ENCODE results near the gene TACR1.

TACR1 gene

DNA sequence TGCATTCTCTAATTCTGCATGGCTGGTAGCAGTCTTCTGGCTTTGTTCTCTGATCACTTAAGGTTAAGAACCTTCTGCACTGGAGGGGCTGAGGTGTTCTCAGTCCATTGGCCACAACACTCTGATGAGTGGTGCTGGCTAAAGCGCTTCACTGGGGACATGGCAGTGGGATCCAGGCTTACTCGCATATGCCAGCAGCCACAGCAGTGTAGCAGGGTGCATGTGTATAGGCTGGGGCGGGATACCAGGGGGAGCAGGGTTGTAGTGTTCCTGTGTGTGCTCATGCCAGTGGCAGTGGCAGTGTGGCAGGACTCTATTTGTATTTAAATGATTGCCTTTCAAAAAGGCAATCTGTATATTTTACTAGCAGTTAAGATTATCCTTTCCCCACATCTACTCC, 11.1 kb upstream of the TACR1 start:
- Histone ChIP-seq H3K27ac (ENCODE audit: extremely low read depth, low read depth, low read length) (no peak overlapping the region), H3K4me3 (ENCODE audit: low read depth, low read length) (no peak overlapping the region), H3K4me1 (ENCODE audit: control insufficient read depth, insufficient read depth, low read length) (no peaks in the 10 kb centered on the region), H3K36me3 (ENCODE audit: control insufficient read depth in 2 of 2, insufficient read depth in 1 of 2, low read length in 2 of 2) (no peaks in the 10 kb centered on the region), H3K9me3 (ENCODE audit: control insufficient read depth, insufficient read depth, low read depth, low read length) (no peaks in the 10 kb centered on the region)
- CTCF ChIA-PET: no interaction called here
- POLR2A ChIA-PET: no interaction called here
- TF ChIP-seq, protein P1, sequence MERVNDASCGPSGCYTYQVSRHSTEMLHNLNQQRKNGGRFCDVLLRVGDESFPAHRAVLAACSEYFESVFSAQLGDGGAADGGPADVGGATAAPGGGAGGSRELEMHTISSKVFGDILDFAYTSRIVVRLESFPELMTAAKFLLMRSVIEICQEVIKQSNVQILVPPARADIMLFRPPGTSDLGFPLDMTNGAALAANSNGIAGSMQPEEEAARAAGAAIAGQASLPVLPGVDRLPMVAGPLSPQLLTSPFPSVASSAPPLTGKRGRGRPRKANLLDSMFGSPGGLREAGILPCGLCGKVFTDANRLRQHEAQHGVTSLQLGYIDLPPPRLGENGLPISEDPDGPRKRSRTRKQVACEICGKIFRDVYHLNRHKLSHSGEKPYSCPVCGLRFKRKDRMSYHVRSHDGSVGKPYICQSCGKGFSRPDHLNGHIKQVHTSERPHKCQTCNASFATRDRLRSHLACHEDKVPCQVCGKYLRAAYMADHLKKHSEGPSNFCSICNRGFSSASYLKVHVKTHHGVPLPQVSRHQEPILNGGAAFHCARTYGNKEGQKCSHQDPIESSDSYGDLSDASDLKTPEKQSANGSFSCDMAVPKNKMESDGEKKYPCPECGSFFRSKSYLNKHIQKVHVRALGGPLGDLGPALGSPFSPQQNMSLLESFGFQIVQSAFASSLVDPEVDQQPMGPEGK (tag by site-specific recombination; IDR thresholded peaks at IDR 0.05): no peak
- no peak for TF ChIP-seq FEZF1 (tag by site-specific recombination; IDR thresholded peaks at IDR 0.05)
- TF ChIP-seq ZBTB1 (tag by site-specific recombination; IDR thresholded peaks at IDR 0.05): no peak
- no peak for TF ChIP-seq MZF1 (tag by site-specific recombination; IDR thresholded peaks at IDR 0.05; ENCODE audit: borderline replicate concordance)
- no peak for TF ChIP-seq HOXA7 (CRISPR knock-in tag; IDR thresholded peaks at IDR 0.05; ENCODE audit: borderline replicate concordance)

DNA sequence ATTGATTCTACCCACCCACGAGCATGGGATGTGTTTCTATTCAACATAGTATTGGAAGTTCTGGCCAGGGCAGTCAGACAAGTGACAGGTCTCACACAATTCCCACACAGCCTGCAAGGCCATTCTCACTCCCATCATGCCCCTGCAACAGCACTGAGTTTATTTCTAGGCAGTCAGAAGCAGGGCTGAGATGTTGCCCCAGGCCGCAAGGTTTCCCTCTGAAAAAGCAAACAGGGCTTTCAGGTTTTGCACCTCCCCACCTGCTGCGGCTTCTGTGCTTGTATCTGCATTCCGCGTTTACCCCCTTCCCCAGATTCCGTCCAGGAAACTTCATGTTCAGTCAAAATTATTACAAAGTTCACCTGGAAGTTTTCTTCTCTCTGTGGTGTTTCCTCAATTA, 9.4 kb upstream of the TACR1 start:
- H3K27ac ChIP-seq (ENCODE audit: extremely low read depth, low read depth, low read length): no peak overlapping the region
- TF ChIP-seq WT1 (tag by site-specific recombination; IDR thresholded peaks at IDR 0.05): no peak
- TF ChIP-seq ZNF660 (tag by site-specific recombination; IDR thresholded peaks at IDR 0.05): no peak
- POLR2A ChIA-PET: no interaction called here
- no peaks in the 10 kb centered on the region for H3K36me3 ChIP-seq (ENCODE audit: control insufficient read depth in 2 of 2, insufficient read depth in 1 of 2, low read length in 2 of 2)
- H3K4me3 ChIP-seq (ENCODE audit: low read depth, low read length): no peak overlapping the region
- CTCF ChIA-PET: no interaction called here
- H3K4me1 ChIP-seq (ENCODE audit: control insufficient read depth, insufficient read depth, low read length): no peaks in the 10 kb centered on the region
- H3K9me3 ChIP-seq (ENCODE audit: control insufficient read depth, insufficient read depth, low read depth, low read length): no peaks in the 10 kb centered on the region

DNA sequence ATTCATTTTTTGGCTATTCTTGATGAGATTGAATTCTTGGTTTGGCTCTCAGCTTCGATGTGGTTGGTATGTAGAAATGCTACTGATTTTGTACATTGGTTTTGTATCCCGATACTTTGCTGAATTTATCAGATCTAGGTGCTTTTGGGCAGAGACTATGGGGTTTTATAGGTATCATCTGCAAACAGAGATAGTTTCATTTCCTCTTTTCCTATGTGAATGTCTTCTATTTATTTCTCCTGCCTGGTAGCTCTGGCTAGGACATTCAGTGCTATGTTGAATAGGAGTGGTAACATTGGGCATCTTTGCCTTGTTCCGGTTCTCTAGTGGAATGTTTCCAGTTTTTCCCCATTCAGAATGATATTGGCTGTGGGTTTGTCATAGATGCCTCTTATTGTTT, 5.5 kb upstream of the TACR1 start:
- H3K27ac ChIP-seq (ENCODE audit: extremely low read depth, low read depth, low read length): no peak overlapping the region
- H3K4me3 ChIP-seq (ENCODE audit: low read depth, low read length): no peak overlapping the region
- H3K36me3 ChIP-seq (ENCODE audit: control insufficient read depth in 2 of 2, insufficient read depth in 1 of 2, low read length in 2 of 2): no peaks in the 10 kb centered on the region
- no peaks in the 10 kb centered on the region for H3K9me3 ChIP-seq (ENCODE audit: control insufficient read depth, insufficient read depth, low read depth, low read length)
- POLR2A ChIA-PET: no interaction called here
- CTCF ChIA-PET: no interaction called here
- H3K4me1 ChIP-seq (ENCODE audit: control insufficient read depth, insufficient read depth, low read length): no peaks in the 10 kb centered on the region; the same call in 1 of the 2 replicates
- TF ChIP-seq ZNF558 (tag by site-specific recombination; IDR thresholded peaks at IDR 0.05) (no peak), SCRT2 (tag by site-specific recombination; IDR thresholded peaks at IDR 0.05) (no peak), ZNF747 (tag by site-specific recombination; IDR thresholded peaks at IDR 0.05) (no peak), ZNF560 (tag by site-specific recombination; IDR thresholded peaks at IDR 0.05; ENCODE audit: borderline replicate concordance) (no peak), ZNF529 (tag by site-specific recombination; IDR thresholded peaks at IDR 0.05; ENCODE audit: insufficient replicate concordance) (no peak), MEIS1 (CRISPR knock-in tag; IDR thresholded peaks at IDR 0.05; ENCODE audit: borderline replicate concordance) (no peak), ZNF350 (tag by site-specific recombination; IDR thresholded peaks at IDR 0.05) (no peak), ZBTB17 (tag by site-specific recombination; IDR thresholded peaks at IDR 0.05) (no peak), ZNF791 (tag by site-specific recombination; IDR thresholded peaks at IDR 0.05) (no peak), ZNF24 (tag by site-specific recombination; IDR thresholded peaks at IDR 0.05) (no peak), ZNF555 (tag by site-specific recombination; conservative IDR thresholded peaks at IDR 0.05) (no peak), ZNF121 (tag by site-specific recombination; IDR thresholded peaks at IDR 0.05) (no peak), OSR2 (tag by site-specific recombination; IDR thresholded peaks at IDR 0.05) (no peak)
- TF ChIP-seq, protein P2, sequence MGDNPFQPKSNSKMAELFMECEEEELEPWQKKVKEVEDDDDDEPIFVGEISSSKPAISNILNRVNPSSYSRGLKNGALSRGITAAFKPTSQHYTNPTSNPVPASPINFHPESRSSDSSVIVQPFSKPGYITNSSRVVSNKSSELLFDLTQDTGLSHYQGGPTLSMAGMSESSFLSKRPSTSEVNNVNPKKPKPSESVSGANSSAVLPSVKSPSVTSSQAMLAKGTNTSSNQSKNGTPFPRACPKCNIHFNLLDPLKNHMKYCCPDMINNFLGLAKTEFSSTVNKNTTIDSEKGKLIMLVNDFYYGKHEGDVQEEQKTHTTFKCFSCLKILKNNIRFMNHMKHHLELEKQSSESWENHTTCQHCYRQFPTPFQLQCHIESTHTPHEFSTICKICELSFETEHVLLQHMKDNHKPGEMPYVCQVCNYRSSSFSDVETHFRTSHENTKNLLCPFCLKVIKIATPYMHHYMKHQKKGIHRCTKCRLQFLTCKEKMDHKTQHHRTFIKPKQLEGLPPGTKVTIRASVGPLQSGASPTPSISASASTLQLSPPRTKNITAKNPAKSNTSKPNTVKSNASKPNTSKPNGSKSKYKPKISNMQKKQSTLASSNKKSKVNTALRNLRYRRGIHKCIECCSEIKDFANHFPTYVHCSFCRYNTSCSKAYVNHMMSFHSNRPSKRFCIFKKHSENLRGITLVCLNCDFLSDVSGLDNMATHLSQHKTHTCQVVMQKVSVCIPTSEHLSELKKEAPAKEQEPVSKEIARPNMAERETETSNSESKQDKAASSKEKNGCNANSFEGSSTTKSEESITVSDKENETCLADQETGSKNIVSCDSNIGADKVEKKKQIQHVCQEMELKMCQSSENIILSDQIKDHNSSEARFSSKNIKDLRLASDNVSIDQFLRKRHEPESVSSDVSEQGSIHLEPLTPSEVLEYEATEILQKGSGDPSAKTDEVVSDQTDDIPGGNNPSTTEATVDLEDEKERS (tag by site-specific recombination; IDR thresholded peaks at IDR 0.05): no peak
- TF ChIP-seq, protein P3, sequence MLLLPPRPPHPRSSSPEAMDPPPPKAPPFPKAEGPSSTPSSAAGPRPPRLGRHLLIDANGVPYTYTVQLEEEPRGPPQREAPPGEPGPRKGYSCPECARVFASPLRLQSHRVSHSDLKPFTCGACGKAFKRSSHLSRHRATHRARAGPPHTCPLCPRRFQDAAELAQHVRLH (tag by site-specific recombination; IDR thresholded peaks at IDR 0.05): no peak
- TF ChIP-seq, protein P4, sequence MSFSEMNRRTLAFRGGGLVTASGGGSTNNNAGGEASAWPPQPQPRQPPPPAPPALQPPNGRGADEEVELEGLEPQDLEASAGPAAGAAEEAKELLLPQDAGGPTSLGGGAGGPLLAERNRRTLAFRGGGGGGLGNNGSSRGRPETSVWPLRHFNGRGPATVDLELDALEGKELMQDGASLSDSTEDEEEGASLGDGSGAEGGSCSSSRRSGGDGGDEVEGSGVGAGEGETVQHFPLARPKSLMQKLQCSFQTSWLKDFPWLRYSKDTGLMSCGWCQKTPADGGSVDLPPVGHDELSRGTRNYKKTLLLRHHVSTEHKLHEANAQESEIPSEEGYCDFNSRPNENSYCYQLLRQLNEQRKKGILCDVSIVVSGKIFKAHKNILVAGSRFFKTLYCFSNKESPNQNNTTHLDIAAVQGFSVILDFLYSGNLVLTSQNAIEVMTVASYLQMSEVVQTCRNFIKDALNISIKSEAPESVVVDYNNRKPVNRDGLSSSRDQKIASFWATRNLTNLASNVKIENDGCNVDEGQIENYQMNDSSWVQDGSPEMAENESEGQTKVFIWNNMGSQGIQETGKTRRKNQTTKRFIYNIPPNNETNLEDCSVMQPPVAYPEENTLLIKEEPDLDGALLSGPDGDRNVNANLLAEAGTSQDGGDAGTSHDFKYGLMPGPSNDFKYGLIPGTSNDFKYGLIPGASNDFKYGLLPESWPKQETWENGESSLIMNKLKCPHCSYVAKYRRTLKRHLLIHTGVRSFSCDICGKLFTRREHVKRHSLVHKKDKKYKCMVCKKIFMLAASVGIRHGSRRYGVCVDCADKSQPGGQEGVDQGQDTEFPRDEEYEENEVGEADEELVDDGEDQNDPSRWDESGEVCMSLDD (tag by site-specific recombination; IDR thresholded peaks at IDR 0.05): no peak
- TF ChIP-seq, protein P5, sequence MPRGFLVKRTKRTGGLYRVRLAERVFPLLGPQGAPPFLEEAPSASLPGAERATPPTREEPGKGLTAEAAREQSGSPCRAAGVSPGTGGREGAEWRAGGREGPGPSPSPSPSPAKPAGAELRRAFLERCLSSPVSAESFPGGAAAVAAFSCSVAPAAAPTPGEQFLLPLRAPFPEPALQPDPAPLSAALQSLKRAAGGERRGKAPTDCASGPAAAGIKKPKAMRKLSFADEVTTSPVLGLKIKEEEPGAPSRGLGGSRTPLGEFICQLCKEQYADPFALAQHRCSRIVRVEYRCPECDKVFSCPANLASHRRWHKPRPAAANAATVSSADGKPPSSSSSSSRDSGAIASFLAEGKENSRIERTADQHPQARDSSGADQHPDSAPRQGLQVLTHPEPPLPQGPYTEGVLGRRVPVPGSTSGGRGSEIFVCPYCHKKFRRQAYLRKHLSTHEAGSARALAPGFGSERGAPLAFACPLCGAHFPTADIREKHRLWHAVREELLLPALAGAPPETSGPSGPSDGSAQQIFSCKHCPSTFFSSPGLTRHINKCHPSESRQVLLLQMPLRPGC (tag by site-specific recombination; IDR thresholded peaks at IDR 0.05): no peak

Data from HEK293 (cell line).